NCI-H748 (cell line): ENCODE data around the gene CST9.
"Not testable (repeated sequence)": the region's sequence is repeated elsewhere in the genome, so short reads cannot be mapped to it uniquely, and the experiment has no call there.

Source experiments
- DNase-seq: peaks from one replicate; lab custom pipeline; 2025; ENCODE audit not compliant: unreplicated experiment; lab: John Stamatoyannopoulos, UW

CST9 gene

GRCh38 chr20:23624324-23624691 is 18.6 kb upstream of the CST9 start:
- DNase-seq, result no peak

- no peak for DNase-seq
Observed at GRCh38 chr20:23623666-23624323, 18.1 kb upstream of the CST9 start.

GRCh38 chr20:23622839-23623343 is 17.2 kb upstream of the CST9 start:
- DNase-seq, result peak; percentile 50

- DNase-seq, result not testable (repeated sequence)
Observed at GRCh38 chr20:23622401-23622800, 16.7 kb upstream of the CST9 start.

GRCh38 chr20:23620670-23621386 is 15.1 kb upstream of the CST9 start:
- DNase-seq, result not testable (repeated sequence)

- DNase-seq, result no peak
Observed at GRCh38 chr20:23614163-23614562, 8.4 kb upstream of the CST9 start.

- DNase-seq, result no peak
Observed at GRCh38 chr20:23613676-23614075, 8.0 kb upstream of the CST9 start.

- no peak for DNase-seq
Observed at GRCh38 chr20:23612396-23612795, 6.7 kb upstream of the CST9 start.

- no peak for DNase-seq
Observed at GRCh38 chr20:23609486-23610109, 3.9 kb upstream of the CST9 start.

GRCh38 chr20:23608251-23608846 is 2.6 kb upstream of the CST9 start:
- no peak for DNase-seq

- no peak for DNase-seq
Observed at GRCh38 chr20:23607497-23608245, 2.0 kb upstream of the CST9 start.

GRCh38 chr20:23606652-23607049 is 934 bp upstream of the CST9 start:
- DNase-seq, result peak; percentile 91

GRCh38 chr20:23604306-23604705 is 1.4 kb downstream of the CST9 start:
- no peak for DNase-seq

GRCh38 chr20:23603321-23603720 is 2.4 kb downstream of the CST9 start:
- no peak for DNase-seq

- DNase-seq, result no peak
Observed at GRCh38 chr20:23602699-23603098, 3.0 kb downstream of the CST9 start.

- DNase-seq, result no peak
Observed at GRCh38 chr20:23602241-23602640, 3.5 kb downstream of the CST9 start.

- no peak for DNase-seq
Observed at GRCh38 chr20:23601715-23602114, 4.0 kb downstream of the CST9 start.

GRCh38 chr20:23598481-23598880 is 7.2 kb downstream of the CST9 start:
- no peak for DNase-seq

GRCh38 chr20:23596579-23597250 is 9.0 kb downstream of the CST9 start:
- no peak for DNase-seq

GRCh38 chr20:23595941-23596340 is 9.8 kb downstream of the CST9 start:
- peak; percentile 16 for DNase-seq
